ENCODE data around the gene EN1. TPM values are rescaled to one million over a fixed set of nuclear protein-coding genes. Genes with fewer than 3 reads are reported as not detected.

The EN1 gene
- total RNA-seq, 1 experiment from 2014 or later: not detected

DNA sequence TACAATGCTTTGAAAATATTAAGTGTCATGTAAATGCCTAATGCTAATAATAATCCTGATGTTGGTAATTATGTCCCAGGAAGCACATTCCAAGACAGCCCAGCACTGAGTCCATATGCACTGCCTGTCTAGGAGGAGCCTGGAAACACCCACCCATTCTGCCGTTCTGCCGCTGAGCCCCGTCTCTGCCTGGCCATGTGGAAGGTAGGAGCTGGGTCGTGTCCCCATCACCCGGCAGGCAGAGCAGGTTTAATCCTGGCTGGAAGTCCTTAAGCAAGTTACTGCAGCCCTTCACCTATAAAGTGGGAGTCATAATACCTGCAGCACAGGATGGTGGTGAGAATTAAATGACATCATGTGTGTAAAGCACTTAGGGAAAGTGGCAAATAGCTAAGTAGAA is 13.1 kb upstream of the EN1 start (continued):
- TF ChIP-seq, protein P1, sequence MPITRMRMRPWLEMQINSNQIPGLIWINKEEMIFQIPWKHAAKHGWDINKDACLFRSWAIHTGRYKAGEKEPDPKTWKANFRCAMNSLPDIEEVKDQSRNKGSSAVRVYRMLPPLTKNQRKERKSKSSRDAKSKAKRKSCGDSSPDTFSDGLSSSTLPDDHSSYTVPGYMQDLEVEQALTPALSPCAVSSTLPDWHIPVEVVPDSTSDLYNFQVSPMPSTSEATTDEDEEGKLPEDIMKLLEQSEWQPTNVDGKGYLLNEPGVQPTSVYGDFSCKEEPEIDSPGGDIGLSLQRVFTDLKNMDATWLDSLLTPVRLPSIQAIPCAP (CRISPR knock-in tag; IDR thresholded peaks at IDR 0.05): no peak
- TF ChIP-seq ZNF416 (CRISPR knock-in tag; IDR thresholded peaks at IDR 0.05): no peak
- TF ChIP-seq, protein P2, sequence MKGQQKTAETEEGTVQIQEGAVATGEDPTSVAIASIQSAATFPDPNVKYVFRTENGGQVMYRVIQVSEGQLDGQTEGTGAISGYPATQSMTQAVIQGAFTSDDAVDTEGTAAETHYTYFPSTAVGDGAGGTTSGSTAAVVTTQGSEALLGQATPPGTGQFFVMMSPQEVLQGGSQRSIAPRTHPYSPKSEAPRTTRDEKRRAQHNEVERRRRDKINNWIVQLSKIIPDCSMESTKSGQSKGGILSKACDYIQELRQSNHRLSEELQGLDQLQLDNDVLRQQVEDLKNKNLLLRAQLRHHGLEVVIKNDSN (CRISPR knock-in tag; IDR thresholded peaks at IDR 0.05): no peak
- TF ChIP-seq TCF7 (CRISPR knock-in tag; IDR thresholded peaks at IDR 0.05; ENCODE audit: low read depth): no peak
- TF ChIP-seq NFATC4 (CRISPR knock-in tag; IDR thresholded peaks at IDR 0.05): no peak
- no peak for TF ChIP-seq ZMAT4 (CRISPR knock-in tag; IDR thresholded peaks at IDR 0.05)
- TF ChIP-seq ERG (CRISPR knock-in tag; IDR thresholded peaks at IDR 0.05): no peak

GRCh38 chr2:118859157-118859770 is 11.8 kb upstream of the EN1 start:
- Mint-ChIP-seq H3K9me3 (no peaks in the 10 kb centered on the region), H3K36me3 (no peaks in the 10 kb centered on the region), H3K4me3 (peak overlapping the region; percentile 52), H3K4me1 (peaks cover 38% of the 10 kb centered on the region), H3K27me3 (ENCODE audit: low read depth) (peaks cover 92% of the 10 kb centered on the region), H3K27ac (no peak overlapping the region)
- DNase-seq (ENCODE audit: low spot score): peak; percentile 23
- POLR2A ChIA-PET: interaction anchor here (1.2 to 1.5 kb wide), 2 partner anchors 11 kb away, joined by 4 to 7 read pairs; no protein-coding TSS in a partner anchor
- CTCF ChIA-PET: interaction anchor here (0.6 to 2.2 kb wide), 11 partner anchors 11 to 827 kb away, joined by 3 to 8 read pairs (median 3); no protein-coding TSS in a partner anchor
- ATAC-seq: peak; percentile 3; the same call in 1 of the 2 replicates
- TF ChIP-seq, protein P3, sequence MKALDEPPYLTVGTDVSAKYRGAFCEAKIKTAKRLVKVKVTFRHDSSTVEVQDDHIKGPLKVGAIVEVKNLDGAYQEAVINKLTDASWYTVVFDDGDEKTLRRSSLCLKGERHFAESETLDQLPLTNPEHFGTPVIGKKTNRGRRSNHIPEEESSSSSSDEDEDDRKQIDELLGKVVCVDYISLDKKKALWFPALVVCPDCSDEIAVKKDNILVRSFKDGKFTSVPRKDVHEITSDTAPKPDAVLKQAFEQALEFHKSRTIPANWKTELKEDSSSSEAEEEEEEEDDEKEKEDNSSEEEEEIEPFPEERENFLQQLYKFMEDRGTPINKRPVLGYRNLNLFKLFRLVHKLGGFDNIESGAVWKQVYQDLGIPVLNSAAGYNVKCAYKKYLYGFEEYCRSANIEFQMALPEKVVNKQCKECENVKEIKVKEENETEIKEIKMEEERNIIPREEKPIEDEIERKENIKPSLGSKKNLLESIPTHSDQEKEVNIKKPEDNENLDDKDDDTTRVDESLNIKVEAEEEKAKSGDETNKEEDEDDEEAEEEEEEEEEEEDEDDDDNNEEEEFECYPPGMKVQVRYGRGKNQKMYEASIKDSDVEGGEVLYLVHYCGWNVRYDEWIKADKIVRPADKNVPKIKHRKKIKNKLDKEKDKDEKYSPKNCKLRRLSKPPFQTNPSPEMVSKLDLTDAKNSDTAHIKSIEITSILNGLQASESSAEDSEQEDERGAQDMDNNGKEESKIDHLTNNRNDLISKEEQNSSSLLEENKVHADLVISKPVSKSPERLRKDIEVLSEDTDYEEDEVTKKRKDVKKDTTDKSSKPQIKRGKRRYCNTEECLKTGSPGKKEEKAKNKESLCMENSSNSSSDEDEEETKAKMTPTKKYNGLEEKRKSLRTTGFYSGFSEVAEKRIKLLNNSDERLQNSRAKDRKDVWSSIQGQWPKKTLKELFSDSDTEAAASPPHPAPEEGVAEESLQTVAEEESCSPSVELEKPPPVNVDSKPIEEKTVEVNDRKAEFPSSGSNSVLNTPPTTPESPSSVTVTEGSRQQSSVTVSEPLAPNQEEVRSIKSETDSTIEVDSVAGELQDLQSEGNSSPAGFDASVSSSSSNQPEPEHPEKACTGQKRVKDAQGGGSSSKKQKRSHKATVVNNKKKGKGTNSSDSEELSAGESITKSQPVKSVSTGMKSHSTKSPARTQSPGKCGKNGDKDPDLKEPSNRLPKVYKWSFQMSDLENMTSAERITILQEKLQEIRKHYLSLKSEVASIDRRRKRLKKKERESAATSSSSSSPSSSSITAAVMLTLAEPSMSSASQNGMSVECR (CRISPR knock-in tag; IDR thresholded peaks at IDR 0.05; ENCODE audit: borderline replicate concordance): no peak
- TF ChIP-seq TEAD1 (CRISPR knock-in tag; IDR thresholded peaks at IDR 0.05) (no peak), MLX (CRISPR knock-in tag; IDR thresholded peaks at IDR 0.05) (no peak), TCF7 (CRISPR knock-in tag; IDR thresholded peaks at IDR 0.05; ENCODE audit: low read depth) (no peak), RORB (CRISPR knock-in tag; IDR thresholded peaks at IDR 0.05) (no peak), JAZF1 (CRISPR knock-in tag; IDR thresholded peaks at IDR 0.05) (no peak), FOXP1 (CRISPR knock-in tag; IDR thresholded peaks at IDR 0.05; ENCODE audit: borderline replicate concordance) (no peak; the same call in 1 of the 2 replicates), NR1H2 (CRISPR knock-in tag; IDR thresholded peaks at IDR 0.05) (no peak), ZNF532 (CRISPR knock-in tag; IDR thresholded peaks at IDR 0.05; ENCODE audit: borderline replicate concordance) (no peak), ERG (CRISPR knock-in tag; IDR thresholded peaks at IDR 0.05) (no peak), ZNF232 (CRISPR knock-in tag; IDR thresholded peaks at IDR 0.05) (no peak)
